GM21390 (cell line): Measurements from ENCODE around the gene TMEM250.
"Not testable (repeated sequence)": the region's sequence is repeated elsewhere in the genome, so short reads cannot be mapped to it uniquely, and the experiment has no call there.

Experiments used
- ATAC-seq: cut with Tn5 transposase; IDR thresholded peaks from one replicate; pipeline ENCODE4 v1.9.1; 2021; ENCODE audit not compliant: unreplicated experiment

TMEM250 gene

GRCh38 chr9:136118320-136119060 lies at the start of gene TMEM250:
Gene TMEM250 (minus strand): TSS chr9:136118875. CDS start chr9:136116900, 1,975 bp downstream.
- peak; percentile 67 for ATAC-seq

GRCh38 chr9:136163248-136163850 lies 44.7 kb upstream of the TMEM250 start:
- ATAC-seq = no peak

- ATAC-seq = no peak
Observed at GRCh38 chr9:136160995-136161610, 42.4 kb upstream of the TMEM250 start.

- ATAC-seq = no peak
Observed at GRCh38 chr9:136160381-136160841, 41.7 kb upstream of the TMEM250 start.

- ATAC-seq = no peak
Observed at GRCh38 chr9:136159851-136160250, 41.2 kb upstream of the TMEM250 start.

- no peak for ATAC-seq
Observed at GRCh38 chr9:136157477-136158265, 39.0 kb upstream of the TMEM250 start.

GRCh38 chr9:136156209-136157120 lies 37.8 kb upstream of the TMEM250 start:
- no peak for ATAC-seq

GRCh38 chr9:136155576-136155975 lies 36.9 kb upstream of the TMEM250 start:
- no peak for ATAC-seq

- ATAC-seq = no peak
Observed at GRCh38 chr9:136154943-136155342, 36.3 kb upstream of the TMEM250 start.

- no peak for ATAC-seq
Observed at GRCh38 chr9:136153381-136154065, 34.8 kb upstream of the TMEM250 start.

GRCh38 chr9:136152931-136153330 lies 34.3 kb upstream of the TMEM250 start:
- ATAC-seq = no peak

GRCh38 chr9:136152543-136152866 lies 33.8 kb upstream of the TMEM250 start:
- ATAC-seq = no peak

- no peak for ATAC-seq
Observed at GRCh38 chr9:136151848-136152542, 33.3 kb upstream of the TMEM250 start.

- no peak for ATAC-seq
Observed at GRCh38 chr9:136151214-136151804, 32.6 kb upstream of the TMEM250 start.

GRCh38 chr9:136150664-136151213 lies 32.1 kb upstream of the TMEM250 start:
- not testable (repeated sequence) for ATAC-seq

- ATAC-seq = no peak
Observed at GRCh38 chr9:136149853-136150252, 31.2 kb upstream of the TMEM250 start.

- no peak for ATAC-seq
Observed at GRCh38 chr9:136149337-136149736, 30.7 kb upstream of the TMEM250 start.

- ATAC-seq = no peak
Observed at GRCh38 chr9:136148766-136149165, 30.1 kb upstream of the TMEM250 start.
